Measurements from ENCODE around the gene LRBA. TPM values are rescaled to one million over a fixed set of nuclear protein-coding genes. Genes with fewer than 3 reads are reported as not detected.
A peak's percentile ranks its signal among the peaks of the same experiment; 100 is the strongest.
"Not testable (repeated sequence)": the region's sequence is repeated elsewhere in the genome, so short reads cannot be mapped to it uniquely, and the experiment has no call there.

LRBA gene
- total RNA-seq, 6 experiments from 2014 or later = 13.6 to 17.6 (median 15.0) TPM

- no peaks in the 10 kb centered on the region for H3K36me3 Mint-ChIP-seq (ENCODE audit: low read depth)
- TF ChIP-seq CTCF (IDR thresholded peaks at IDR 0.05) = no peak
- no peak overlapping the region for H3K4me3 Mint-ChIP-seq
- H3K27ac Mint-ChIP-seq = no peak overlapping the region
- H3K9me3 Mint-ChIP-seq = no peaks in the 10 kb centered on the region
- DNase-seq = no peak
- H3K4me1 Mint-ChIP-seq (ENCODE audit: low read depth) = 0 out of 2 replicates have a peak, but pooled peaks cover 5% of the 10 kb centered on the region
- no peaks in the 10 kb centered on the region for H3K27me3 Mint-ChIP-seq (ENCODE audit: insufficient read depth)
Observed at GRCh38 chr4:150673793-150674192, 341.3 kb downstream of the LRBA start.

DNA sequence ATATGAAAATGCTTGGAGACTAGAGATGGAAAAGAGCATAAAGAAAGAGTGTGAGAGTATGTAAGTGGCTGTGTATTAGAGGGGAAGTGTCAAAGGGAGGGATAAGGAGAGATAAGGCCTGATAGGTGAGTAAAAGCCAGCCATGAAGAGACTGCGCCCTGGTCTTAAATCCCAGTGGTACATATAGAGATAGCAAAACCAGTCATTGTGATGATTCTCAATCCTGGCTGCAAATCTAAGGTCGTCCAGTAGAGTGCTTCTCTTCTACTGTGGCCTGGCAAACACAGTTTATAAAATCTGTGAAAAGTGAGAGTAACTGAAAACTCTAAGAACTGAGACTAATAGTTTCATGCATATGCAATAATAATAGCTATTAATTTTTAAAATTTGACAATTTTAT, 346.3 kb downstream of the LRBA start:
- peak; percentile 39 for TF ChIP-seq CTCF (IDR thresholded peaks at IDR 0.05)
- Mint-ChIP-seq H3K9me3 (no peaks in the 10 kb centered on the region), H3K4me3 (no peak overlapping the region), H3K27me3 (ENCODE audit: insufficient read depth) (no peaks in the 10 kb centered on the region), H3K4me1 (ENCODE audit: low read depth) (peaks cover 15% of the 10 kb centered on the region), H3K36me3 (ENCODE audit: low read depth) (no peaks in the 10 kb centered on the region), H3K27ac (no peak overlapping the region)
- no peak for DNase-seq

GRCh38 chr4:150664935-150665334, 350.1 kb downstream of the LRBA start:
- DNase-seq = no peak
- no peaks in the 10 kb centered on the region for H3K36me3 Mint-ChIP-seq (ENCODE audit: low read depth)
- H3K4me3 Mint-ChIP-seq = no peak overlapping the region
- no peak for TF ChIP-seq CTCF (IDR thresholded peaks at IDR 0.05)
- no peak overlapping the region for H3K27ac Mint-ChIP-seq
- H3K27me3 Mint-ChIP-seq (ENCODE audit: insufficient read depth) = no peaks in the 10 kb centered on the region
- peaks cover 15% of the 10 kb centered on the region for H3K4me1 Mint-ChIP-seq (ENCODE audit: low read depth)
- H3K9me3 Mint-ChIP-seq = no peaks in the 10 kb centered on the region

DNA sequence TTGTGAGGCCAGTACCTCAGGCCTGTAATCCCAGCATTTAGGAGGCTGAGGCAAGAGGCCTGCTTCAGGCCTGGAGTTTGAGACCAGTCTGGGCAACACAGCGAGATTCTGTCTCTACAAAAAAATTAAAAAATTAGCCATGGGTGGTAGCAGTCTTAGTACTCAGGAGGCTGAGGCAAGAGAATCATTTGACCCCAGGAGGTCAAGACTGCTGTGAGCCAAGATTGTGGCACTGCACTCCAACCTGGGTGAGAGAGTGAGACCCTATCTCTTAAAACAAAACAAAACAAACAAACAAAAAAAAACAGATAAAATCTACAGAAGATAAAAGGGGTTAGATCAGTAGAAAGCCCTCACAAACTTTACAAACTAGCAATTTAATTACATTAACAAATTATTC, 352.4 kb downstream of the LRBA start:
- Mint-ChIP-seq H3K27me3 (ENCODE audit: insufficient read depth) (peaks cover 3% of the 10 kb centered on the region; the same call in 1 of the 2 replicates), H3K4me1 (ENCODE audit: low read depth) (peaks cover 15% of the 10 kb centered on the region), H3K4me3 (no peak overlapping the region), H3K9me3 (no peaks in the 10 kb centered on the region), H3K27ac (no peak overlapping the region), H3K36me3 (ENCODE audit: low read depth) (no peaks in the 10 kb centered on the region)
- TF ChIP-seq CTCF (IDR thresholded peaks at IDR 0.05) = no peak
- DNase-seq = no peak

GRCh38 chr4:150661551-150661950, 353.5 kb downstream of the LRBA start:
- not testable (repeated sequence) for H3K4me3 Mint-ChIP-seq; DNase-seq; H3K27me3 Mint-ChIP-seq (ENCODE audit: insufficient read depth); H3K9me3 Mint-ChIP-seq; H3K36me3 Mint-ChIP-seq (ENCODE audit: low read depth); H3K27ac Mint-ChIP-seq
- H3K4me1 Mint-ChIP-seq (ENCODE audit: low read depth) = peaks cover 15% of the 10 kb centered on the region

- not testable (repeated sequence) for H3K27ac Mint-ChIP-seq; H3K9me3 Mint-ChIP-seq; H3K36me3 Mint-ChIP-seq (ENCODE audit: low read depth); H3K27me3 Mint-ChIP-seq (ENCODE audit: insufficient read depth); H3K4me1 Mint-ChIP-seq (ENCODE audit: low read depth); DNase-seq; H3K4me3 Mint-ChIP-seq
Observed at GRCh38 chr4:150658258-150658657, 356.8 kb downstream of the LRBA start.

- Mint-ChIP-seq H3K9me3 (no peaks in the 10 kb centered on the region), H3K27me3 (ENCODE audit: insufficient read depth) (peaks cover 3% of the 10 kb centered on the region; the same call in 1 of the 2 replicates), H3K4me1 (ENCODE audit: low read depth) (no peaks in the 10 kb centered on the region), H3K4me3 (no peak overlapping the region), H3K27ac (no peak overlapping the region), H3K36me3 (ENCODE audit: low read depth) (no peaks in the 10 kb centered on the region)
- DNase-seq = no peak
- no peak for TF ChIP-seq CTCF (IDR thresholded peaks at IDR 0.05)
Observed at GRCh38 chr4:150656891-150657290, 358.2 kb downstream of the LRBA start.

Data from HFFc6 (cell line).